ENCODE data around the gene AGBL1. TPM values are rescaled to one million over a fixed set of nuclear protein-coding genes. Genes with fewer than 3 reads are reported as not detected.

Gene AGBL1
- total RNA-seq, 1 experiment from 2014 or later, result not detected

DNA sequence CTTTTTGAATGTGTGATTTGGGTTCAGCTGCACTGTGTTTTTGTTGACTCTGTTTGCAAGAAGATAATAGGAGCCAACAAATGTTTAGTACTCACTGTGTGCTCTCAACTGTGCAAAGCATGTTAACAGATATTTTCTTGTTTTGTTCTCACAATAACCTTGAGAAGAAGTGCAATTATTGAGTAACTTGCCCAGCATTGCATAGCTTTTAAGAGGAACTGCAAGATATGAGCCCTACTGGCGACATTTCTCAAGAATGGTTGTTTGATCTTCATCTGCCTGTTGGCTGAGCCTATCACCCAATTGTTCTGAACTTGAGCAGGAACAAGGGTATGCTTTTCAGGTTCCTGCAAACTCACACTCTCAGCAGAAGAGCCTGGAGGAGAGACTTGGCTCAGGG, 43.4 kb upstream of the AGBL1 start:
- peaks cover 2% of the 10 kb centered on the region for H3K27me3 Mint-ChIP-seq (ENCODE audit: low read depth)
- Histone ChIP-seq H3K9me3 (ENCODE audit: control insufficient read depth, low read depth, low read length) (no peaks in the 10 kb centered on the region), H3K23ac (ENCODE audit: insufficient read length, low read depth, low read length) (no peak overlapping the region), H4K20me1 (ENCODE audit: control insufficient read depth, insufficient read depth, insufficient read length) (no peaks in the 10 kb centered on the region), H3K4me2 (ENCODE audit: insufficient read depth, insufficient read length, low read length) (no peak overlapping the region), H2BK12ac (ENCODE audit: insufficient read length, low read depth, low read length) (no peak overlapping the region), H2AFZ (ENCODE audit: low read length) (no peak overlapping the region), H3T11ph (ENCODE audit: low read length) (no peak overlapping the region), H3K79me2 (ENCODE audit: insufficient read depth, low read length) (no peaks in the 10 kb centered on the region), H4K5ac (ENCODE audit: insufficient read length, low read depth, low read length) (no peak overlapping the region), H3K56ac (ENCODE audit: insufficient read length, low read depth, low read length) (no peak overlapping the region), H3K79me1 (ENCODE audit: insufficient read depth, low read depth, low read length, poor library complexity, severe bottlenecking) (no peaks in the 10 kb centered on the region), H2AK5ac (ENCODE audit: insufficient read length, low read length) (no peak overlapping the region), H2BK15ac (ENCODE audit: low read depth, low read length) (no peak overlapping the region), H2BK20ac (ENCODE audit: low read depth, low read length, poor library complexity, severe bottlenecking) (no peak overlapping the region), H3K4me1 (ENCODE audit: insufficient read depth, low read length) (peaks cover 2% of the 10 kb centered on the region; the same call in 1 of the 2 replicates), H4K91ac (ENCODE audit: insufficient read length, low read depth, low read length) (no peak overlapping the region), H2BK120ac (ENCODE audit: low read depth, low read length, poor library complexity, severe bottlenecking) (no peak overlapping the region), H3K23me2 (ENCODE audit: insufficient read length, low read depth, low read length, poor library complexity, severe bottlenecking) (no peaks in the 10 kb centered on the region), H4K8ac (replicated peaks; ENCODE audit: insufficient read length, low read depth, low read length) (no peak overlapping the region), H3K27ac (ENCODE audit: insufficient read length, low read depth, low read length) (no peak overlapping the region), H3K4ac (ENCODE audit: low read depth, low read length) (no peak overlapping the region), H3K18ac (ENCODE audit: insufficient read length, low read depth, low read length) (no peak overlapping the region), H3K27me3 (ENCODE audit: insufficient read depth, low read length) (no peaks in the 10 kb centered on the region), H2BK5ac (ENCODE audit: insufficient read length, low read length) (no peak overlapping the region), H3K9ac (ENCODE audit: extremely low read depth, insufficient read length, low read length) (no peak overlapping the region), H3K14ac (ENCODE audit: insufficient read depth, low read length) (no peak overlapping the region)
- H3K27ac Mint-ChIP-seq, result no peak overlapping the region
- H3K9me3 Mint-ChIP-seq, result no peaks in the 10 kb centered on the region
- no peak overlapping the region for H3K4me3 Mint-ChIP-seq
- no peak for DNase-seq
- TF ChIP-seq CTCF (conservative IDR thresholded peaks at IDR 0.05), result no peak
- no CpG with 5 or more reads among the region's 1 CpG for WGBS (ENCODE audit: extremely low coverage, insufficient read length, low lambda C conversion rate)
- H3K4me1 Mint-ChIP-seq, result peaks cover 15 to 18% of the 10 kb centered on the region in 2 experiments
- no peaks in the 10 kb centered on the region for H3K36me3 Mint-ChIP-seq (ENCODE audit: insufficient read depth in 1 of 3, low read depth in 3 of 3)

Data from H9 (cell line).